Ishikawa (cell line): ENCODE results near the gene RELN.

Experiments
- CREB1 ChIP-seq: IDR thresholded peaks from 2 replicates; pipeline ENCODE4 v1.6.1; 2012; ENCODE audit warnings: low read depth
- FOXM1 ChIP-seq: IDR thresholded peaks from 2 replicates; pipeline ENCODE4 v1.6.1; 2012; ENCODE audit warnings: low read depth, borderline replicate concordance
- MAX ChIP-seq: IDR thresholded peaks from 2 replicates; pipeline ENCODE4 v1.6.1; 2012
- RAD21 ChIP-seq: IDR thresholded peaks from 2 replicates; pipeline ENCODE4 v1.6.1; 2012; ENCODE audit warnings: low read depth
- REST ChIP-seq: IDR thresholded peaks from 2 replicates; pipeline ENCODE4 v1.6.1; 2012; ENCODE audit warnings: low read depth, mild to moderate bottlenecking
- TAF1 ChIP-seq: IDR thresholded peaks from 2 replicates; pipeline ENCODE4 v1.6.1; 2012; ENCODE audit warnings: low read depth, mild to moderate bottlenecking
- USF1 ChIP-seq: IDR thresholded peaks from 2 replicates; pipeline ENCODE4 v1.6.1; 2012
- YY1 ChIP-seq: IDR thresholded peaks from 2 replicates; pipeline ENCODE4 v1.6.1; 2012; ENCODE audit warnings: low read depth

GRCh38 chr7:103879411-103879810, 110.0 kb downstream of the RELN start:
- TF ChIP-seq CREB1 (no peak), USF1 (no peak), YY1 (no peak), MAX (no peak), REST (no peak), TAF1 (no peak), RAD21 (no peak), FOXM1 (no peak)
